ENCODE measurements around the gene IGSF3. TPM values are rescaled to one million over a fixed set of nuclear protein-coding genes. Genes with fewer than 3 reads are reported as not detected.

The IGSF3 gene
- total RNA-seq, 2 experiments from 2014 or later: 0.70 to 0.92 TPM

DNA sequence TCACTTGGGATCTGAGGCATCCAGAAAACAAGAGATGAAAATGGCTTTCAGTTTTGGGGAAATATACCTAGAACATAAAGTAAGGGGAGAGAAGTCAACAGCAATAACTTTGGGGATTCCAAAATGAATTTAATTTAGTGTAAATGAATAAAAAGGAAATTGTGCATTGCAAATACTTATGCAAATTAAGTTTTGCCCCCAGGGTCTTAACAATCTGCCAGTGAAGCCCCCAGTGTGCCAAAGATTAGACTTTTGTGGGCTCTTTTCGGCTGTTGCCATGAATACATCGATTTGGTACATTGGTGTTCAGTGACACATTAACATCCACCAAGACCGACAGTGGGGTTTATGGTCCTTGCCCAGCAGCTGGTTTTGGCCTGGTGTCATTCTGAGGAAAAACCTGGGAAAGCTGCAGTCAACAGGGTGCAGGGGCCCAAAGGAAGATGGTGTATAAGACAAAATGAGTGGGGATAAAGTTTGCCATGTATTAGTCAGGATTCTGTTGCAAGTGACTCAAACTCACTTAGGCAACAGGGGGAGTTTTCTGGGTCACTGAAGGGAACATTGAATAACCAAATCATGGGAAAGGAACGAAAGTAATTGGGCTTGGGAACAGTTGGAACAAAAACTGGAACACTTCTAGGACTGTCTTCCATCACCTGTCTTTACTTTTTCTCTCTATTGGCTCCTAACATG lies 30.2 kb upstream of the IGSF3 start:
- no peak overlapping the region for H3K27ac Mint-ChIP-seq
- H3K4me1 Mint-ChIP-seq: no peaks in the 10 kb centered on the region
- no peaks in the 10 kb centered on the region for H3K27me3 Mint-ChIP-seq
- no peaks in the 10 kb centered on the region for H3K36me3 Mint-ChIP-seq
- DNase-seq: no peak
- H3K4me3 Mint-ChIP-seq: no peak overlapping the region
- H3K9me3 Mint-ChIP-seq: peaks cover 3% of the 10 kb centered on the region

DNA sequence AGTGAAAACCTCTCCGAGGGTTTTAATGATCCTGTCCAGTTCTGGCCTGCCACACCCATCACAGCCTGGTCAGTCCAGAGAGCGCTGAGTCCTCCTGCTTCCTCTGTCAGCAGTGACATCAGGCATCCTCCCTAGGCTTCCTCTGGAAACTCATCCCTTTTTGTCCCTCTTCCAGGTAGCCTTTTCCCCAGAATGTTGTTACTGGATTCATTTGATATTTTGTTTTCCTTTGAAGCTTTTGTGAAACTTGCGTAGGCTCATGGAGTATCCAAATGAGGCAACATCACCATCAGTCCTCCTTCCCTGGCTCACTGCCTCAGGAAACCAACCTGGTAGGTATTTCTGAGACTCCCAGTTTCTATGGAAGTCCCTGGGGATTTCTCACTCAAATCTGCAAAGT lies 27.0 kb upstream of the IGSF3 start:
- Mint-ChIP-seq H3K4me1 (no peaks in the 10 kb centered on the region), H3K27ac (peak overlapping the region; percentile 62), H3K9me3 (no peaks in the 10 kb centered on the region), H3K36me3 (no peaks in the 10 kb centered on the region), H3K4me3 (no peak overlapping the region), H3K27me3 (no peaks in the 10 kb centered on the region)
- no peak for DNase-seq

DNA sequence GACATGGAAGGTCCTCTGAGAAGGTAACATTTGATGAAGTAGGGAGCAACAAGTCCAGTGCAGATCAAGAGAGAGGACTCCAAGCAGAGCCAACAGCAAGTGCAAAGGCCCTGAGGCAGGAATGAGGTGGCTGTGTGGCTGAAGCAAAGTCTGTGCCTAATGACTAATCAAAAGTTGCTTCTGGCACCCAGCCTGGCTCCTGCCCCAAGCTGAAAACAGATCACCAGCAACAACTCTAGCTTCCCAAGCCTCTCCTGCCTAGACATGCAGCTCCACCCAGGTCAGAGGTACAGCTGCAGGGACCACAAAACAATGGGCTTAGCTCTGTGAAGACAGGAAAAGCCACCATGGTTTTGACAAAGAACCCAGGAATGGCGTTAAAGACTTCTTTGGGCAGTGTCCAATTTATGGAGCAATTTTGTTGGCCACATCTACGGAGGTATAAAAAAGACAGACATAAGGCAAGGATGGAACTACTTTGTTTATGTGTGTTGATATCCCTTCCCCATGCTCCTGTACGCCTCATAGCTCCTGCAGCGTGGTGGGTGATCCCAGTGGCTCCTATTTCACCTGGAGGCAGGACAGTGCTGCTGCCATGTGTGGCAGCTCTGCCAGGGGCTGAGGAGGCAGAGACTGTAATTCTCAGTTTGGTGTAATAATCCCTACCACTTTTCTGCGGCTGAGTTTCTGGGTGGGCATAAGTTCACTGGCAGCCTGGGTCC lies 26.4 kb upstream of the IGSF3 start:
- Mint-ChIP-seq H3K9me3 (no peaks in the 10 kb centered on the region), H3K27ac (no peak overlapping the region), H3K36me3 (no peaks in the 10 kb centered on the region), H3K4me1 (no peaks in the 10 kb centered on the region), H3K4me3 (no peak overlapping the region), H3K27me3 (no peaks in the 10 kb centered on the region)
- DNase-seq: no peak

DNA sequence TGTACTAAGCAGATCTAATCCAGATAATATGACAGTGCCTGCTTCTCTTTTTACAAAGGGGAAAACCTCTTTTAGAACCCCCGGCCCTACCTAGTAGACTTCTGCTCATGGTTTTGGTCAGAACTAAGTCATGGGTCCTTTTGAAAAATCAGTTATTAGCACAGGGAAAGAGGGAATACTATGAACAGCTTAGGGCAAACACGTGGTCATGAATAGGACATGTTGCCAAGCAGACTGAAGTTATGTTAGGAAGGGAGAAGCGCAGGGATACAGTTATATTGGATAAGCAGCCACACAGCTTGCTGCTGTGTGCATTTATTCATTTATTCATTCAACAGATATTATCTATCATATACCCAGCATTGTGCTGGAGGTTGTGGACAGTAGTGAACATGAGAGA lies 25.3 kb upstream of the IGSF3 start:
- H3K36me3 Mint-ChIP-seq: no peaks in the 10 kb centered on the region
- H3K27me3 Mint-ChIP-seq: no peaks in the 10 kb centered on the region

DNA sequence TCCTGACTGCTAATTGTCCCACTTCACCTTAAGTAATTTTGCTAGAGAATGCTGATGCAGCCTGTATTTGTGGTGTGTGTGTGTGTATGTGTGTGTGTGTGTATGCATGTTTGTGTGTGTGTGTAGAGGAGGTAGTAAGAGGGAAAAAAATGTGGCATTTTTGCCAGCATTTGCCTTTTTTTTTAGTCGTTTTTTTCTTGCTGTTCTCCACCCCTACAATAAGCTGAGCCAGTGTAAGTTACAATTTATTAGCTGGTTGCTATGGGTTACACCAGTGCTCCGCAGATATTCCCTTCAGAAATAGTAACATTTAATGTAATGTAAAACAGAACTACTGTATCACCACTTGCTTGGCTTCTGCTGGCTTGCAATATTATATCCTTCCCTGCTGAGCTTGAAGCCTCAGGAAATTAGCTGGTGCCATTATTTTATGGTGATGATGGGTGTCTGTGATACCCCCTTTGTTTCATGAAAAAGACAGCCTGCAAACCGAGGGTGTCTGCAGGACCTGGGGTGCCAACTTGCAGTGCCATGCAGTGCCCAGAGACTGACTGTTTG lies 23.4 kb upstream of the IGSF3 start:
- H3K4me1 Mint-ChIP-seq: no peaks in the 10 kb centered on the region
- H3K36me3 Mint-ChIP-seq: no peaks in the 10 kb centered on the region
- H3K27ac Mint-ChIP-seq: no peak overlapping the region
- no peak overlapping the region for H3K4me3 Mint-ChIP-seq
- H3K9me3 Mint-ChIP-seq: no peaks in the 10 kb centered on the region
- no peaks in the 10 kb centered on the region for H3K27me3 Mint-ChIP-seq
- no peak for DNase-seq

More for the DNA sequence above, 25.3 kb upstream of the IGSF3 start:
- Mint-ChIP-seq H3K9me3 (no peaks in the 10 kb centered on the region), H3K27ac (no peak overlapping the region), H3K4me1 (no peaks in the 10 kb centered on the region), H3K4me3 (no peak overlapping the region)
- no peak for DNase-seq

DNA sequence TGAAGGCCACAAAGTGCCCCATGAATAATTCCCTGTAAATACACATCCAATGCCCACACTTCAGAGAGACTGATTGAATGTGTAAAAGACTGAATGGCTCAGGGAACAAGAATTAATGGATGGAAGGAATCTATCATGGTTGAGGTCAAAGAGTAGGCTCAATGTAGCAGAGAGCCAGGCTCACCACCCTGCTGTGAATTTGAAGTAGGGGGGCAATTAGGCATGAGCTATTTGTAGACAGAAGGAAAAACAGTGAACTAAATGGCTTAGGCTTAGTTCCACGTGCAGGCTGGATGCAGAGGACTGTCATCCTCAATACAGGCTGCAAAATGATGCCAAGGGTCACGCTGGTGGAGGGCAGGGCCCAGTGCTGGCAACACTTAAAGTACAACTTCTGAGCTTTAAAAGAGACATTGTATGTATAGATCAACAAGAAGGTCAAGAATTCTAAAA lies 22.9 kb upstream of the IGSF3 start:
- H3K4me1 Mint-ChIP-seq: no peaks in the 10 kb centered on the region
- H3K27me3 Mint-ChIP-seq: no peaks in the 10 kb centered on the region
- H3K27ac Mint-ChIP-seq: no peak overlapping the region
- no peaks in the 10 kb centered on the region for H3K9me3 Mint-ChIP-seq
- no peaks in the 10 kb centered on the region for H3K36me3 Mint-ChIP-seq
- no peak overlapping the region for H3K4me3 Mint-ChIP-seq
- DNase-seq: no peak

DNA sequence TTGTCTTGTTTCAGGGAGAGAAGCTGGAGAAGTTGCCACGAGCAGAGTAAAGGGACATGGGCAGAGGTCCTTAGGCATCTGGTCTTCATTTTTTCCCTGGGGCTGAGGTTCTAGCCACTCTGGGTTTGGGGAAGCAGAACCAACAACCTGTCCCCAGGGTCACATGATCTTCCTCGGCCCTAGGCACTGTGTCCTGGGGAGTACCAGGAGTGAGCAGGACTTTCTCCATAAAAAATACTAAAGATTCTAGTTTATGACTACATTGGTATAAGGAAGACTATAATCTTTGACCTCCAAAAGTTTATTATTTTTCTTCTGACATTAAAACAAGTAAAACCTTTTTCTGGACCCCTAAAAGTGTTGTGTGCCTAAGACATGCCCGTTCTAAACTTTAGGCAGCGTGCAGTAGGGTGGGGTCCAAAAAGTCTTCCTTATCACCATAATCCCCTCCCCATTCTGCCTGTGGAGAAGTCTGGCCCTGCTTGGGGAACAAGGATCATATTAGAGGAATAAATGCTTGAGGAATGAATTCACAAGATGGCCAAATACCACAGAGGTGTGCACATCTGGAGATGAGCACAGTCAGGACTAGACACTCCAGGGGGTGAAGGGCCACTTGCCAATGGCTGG lies 19.3 kb upstream of the IGSF3 start:
- Mint-ChIP-seq H3K4me1 (no peaks in the 10 kb centered on the region), H3K36me3 (no peaks in the 10 kb centered on the region), H3K4me3 (no peak overlapping the region), H3K9me3 (no peaks in the 10 kb centered on the region), H3K27ac (no peak overlapping the region), H3K27me3 (no peaks in the 10 kb centered on the region)
- no peak for DNase-seq

DNA sequence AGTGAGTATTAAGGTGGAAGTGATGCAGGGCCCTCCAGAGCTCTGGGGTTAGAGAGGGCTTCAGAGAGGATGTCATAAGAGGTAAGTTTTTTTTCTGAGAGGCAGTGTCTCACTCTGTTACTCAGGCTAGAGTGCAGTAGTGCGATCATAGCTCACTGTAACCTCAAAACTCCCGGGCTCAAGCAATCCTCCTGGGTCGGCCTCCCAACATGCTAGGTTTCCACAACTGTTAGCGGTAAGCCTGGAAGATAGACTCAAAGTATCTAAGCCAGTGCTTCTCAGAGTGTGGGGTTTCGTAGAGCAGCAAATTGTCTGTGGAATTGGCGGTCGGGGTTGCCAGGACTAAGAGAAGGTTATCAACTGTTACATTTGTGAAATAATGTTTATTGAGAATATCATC lies 18.6 kb upstream of the IGSF3 start:
- no peak overlapping the region for H3K27ac Mint-ChIP-seq
- H3K4me1 Mint-ChIP-seq: no peaks in the 10 kb centered on the region
- H3K27me3 Mint-ChIP-seq: no peaks in the 10 kb centered on the region
- no peak overlapping the region for H3K4me3 Mint-ChIP-seq
- H3K9me3 Mint-ChIP-seq: no peaks in the 10 kb centered on the region
- no peaks in the 10 kb centered on the region for H3K36me3 Mint-ChIP-seq
- no peak for DNase-seq

DNA sequence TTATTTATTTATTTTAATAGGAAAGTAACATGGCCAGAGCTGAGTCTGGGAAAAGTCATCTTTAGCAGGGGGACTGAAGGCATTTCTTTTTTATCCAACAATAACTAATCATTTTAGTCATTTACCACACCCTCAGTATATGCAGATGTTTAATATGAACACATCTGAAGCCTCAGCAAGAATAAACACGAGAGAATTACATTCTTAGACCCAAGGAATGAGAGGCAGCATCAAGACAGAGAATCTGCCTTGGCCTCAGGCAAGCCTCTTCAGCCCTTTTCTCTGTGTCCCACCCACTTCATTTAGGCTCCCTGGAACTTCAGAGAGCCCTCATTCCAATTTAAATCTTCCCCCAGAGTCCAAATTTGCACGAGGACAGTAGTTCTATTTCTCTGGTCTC lies 17.0 kb upstream of the IGSF3 start:
- DNase-seq: no peak
- Mint-ChIP-seq H3K27me3 (peaks cover 5% of the 10 kb centered on the region), H3K9me3 (no peaks in the 10 kb centered on the region), H3K36me3 (no peaks in the 10 kb centered on the region), H3K27ac (no peak overlapping the region), H3K4me3 (no peak overlapping the region), H3K4me1 (no peaks in the 10 kb centered on the region)

DNA sequence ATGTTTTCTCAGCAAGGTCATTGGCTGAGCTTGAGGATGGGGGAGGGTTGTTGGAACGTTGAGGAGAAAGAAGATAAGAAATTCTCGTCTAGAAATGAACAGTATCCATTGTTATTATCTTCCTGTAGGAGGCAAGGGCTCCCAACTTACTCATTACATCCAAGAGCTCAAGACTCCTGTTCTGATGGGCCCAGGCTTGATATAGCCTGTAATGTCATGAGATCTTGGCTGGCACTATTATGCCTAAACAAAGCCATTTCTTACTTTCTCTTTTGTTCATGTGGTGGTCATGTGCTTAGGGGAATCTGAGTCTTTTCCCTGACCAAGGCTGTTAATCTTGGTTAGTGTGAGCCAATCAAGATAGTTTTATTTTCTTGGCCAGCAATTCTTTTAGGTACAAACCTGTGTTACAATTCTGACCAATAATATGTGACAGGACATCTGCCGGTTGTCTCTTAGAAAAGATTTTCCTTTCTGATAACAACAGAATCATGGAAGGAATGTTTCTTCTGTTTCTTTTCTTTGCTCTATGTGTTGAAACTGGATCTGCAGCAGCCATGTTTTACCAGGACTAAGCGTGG lies 15.2 kb upstream of the IGSF3 start:
- no peak overlapping the region for H3K27ac Mint-ChIP-seq
- H3K36me3 Mint-ChIP-seq: no peaks in the 10 kb centered on the region
- DNase-seq: no peak
- no peaks in the 10 kb centered on the region for H3K9me3 Mint-ChIP-seq
- peaks cover 13% of the 10 kb centered on the region for H3K27me3 Mint-ChIP-seq
- H3K4me1 Mint-ChIP-seq: no peaks in the 10 kb centered on the region
- no peak overlapping the region for H3K4me3 Mint-ChIP-seq

DNA sequence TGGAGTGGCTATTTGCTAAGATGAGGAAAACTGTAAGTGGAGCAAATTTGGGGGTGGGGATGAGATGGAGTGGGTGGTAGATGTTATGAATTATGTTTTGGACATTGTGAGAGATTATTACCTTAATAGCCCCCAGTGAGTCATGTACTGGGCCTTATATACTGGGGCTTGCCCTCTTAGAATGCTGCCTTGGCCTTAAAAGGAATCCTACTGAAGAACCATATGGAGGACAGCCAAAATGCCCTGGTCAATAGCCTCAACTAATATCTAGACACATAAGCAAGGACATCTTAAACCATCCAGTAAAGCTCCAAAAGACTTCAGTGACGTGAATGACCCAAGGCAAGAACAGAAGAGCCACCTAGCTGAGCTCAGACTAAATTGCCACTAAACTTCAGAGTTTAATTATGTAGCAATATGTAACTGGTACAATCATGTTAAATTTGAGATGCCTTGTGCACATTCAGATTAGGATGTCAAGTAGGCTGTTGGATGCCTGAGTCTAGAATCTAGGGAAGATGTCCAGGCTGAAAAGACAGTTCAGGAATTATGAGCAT lies 13.9 kb upstream of the IGSF3 start:
- Mint-ChIP-seq H3K9me3 (no peaks in the 10 kb centered on the region), H3K4me1 (no peaks in the 10 kb centered on the region), H3K4me3 (no peak overlapping the region), H3K27ac (no peak overlapping the region), H3K27me3 (peaks cover 18% of the 10 kb centered on the region), H3K36me3 (no peaks in the 10 kb centered on the region)
- DNase-seq: no peak

DNA sequence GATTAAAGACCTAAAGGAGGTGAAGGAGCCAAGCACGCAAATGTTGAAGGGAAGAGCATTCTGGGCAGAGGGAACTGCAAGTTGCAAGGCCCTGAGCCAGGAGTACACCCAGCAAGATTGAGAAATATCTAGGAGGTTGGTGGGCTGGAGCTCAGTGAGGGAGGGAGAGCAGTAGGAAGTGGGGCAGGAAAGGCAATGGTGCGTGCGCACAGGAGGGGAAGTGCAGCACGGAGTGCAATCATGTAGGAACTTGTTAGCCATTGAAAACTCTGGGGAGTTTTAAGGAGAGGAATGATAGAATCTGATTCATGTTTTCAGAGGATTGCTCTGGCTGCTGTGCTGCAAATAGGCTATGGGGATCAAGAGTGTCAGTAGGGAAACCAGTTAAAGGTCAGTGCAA lies 13.2 kb upstream of the IGSF3 start:
- Mint-ChIP-seq H3K27ac (no peak overlapping the region), H3K36me3 (no peaks in the 10 kb centered on the region), H3K4me3 (no peak overlapping the region), H3K27me3 (peaks cover 22% of the 10 kb centered on the region), H3K9me3 (no peaks in the 10 kb centered on the region), H3K4me1 (no peaks in the 10 kb centered on the region)
- no peak for DNase-seq

DNA sequence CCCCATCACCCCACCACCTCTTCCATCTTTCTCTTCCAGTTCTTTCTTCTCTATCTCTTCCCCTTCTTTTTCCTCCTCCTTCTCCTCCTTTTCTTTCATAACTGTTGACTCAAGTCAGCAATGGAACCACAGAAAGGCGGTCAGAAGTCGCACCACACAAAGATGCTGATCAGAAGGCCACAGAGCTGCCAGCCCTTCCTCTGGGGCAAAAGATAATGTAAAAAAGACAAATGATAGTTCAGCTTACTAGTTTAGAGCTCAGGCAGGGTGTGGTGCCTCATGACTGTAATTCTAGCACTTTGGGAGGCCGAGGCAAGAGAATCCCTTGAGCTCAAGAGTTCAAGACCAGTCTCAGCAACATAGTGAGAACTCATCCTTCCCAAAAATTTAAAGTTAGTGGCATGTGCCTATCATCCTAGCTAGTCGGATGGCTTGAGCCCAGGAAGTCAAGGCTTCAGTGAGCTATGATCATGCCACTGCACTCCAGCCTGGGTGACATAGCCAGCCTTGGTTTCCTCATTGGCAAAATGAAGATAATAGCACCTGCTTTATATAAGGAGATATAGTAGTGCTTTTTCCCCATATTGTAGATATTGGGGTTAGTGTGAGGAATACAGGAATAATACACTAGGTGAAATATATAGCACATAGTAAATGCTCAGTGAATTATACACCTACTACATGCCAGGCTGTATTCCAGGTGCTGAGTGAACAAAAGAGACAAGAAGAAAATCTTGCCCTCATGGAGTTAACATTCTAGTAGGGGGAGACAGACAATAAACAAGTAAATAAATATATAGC lies 12.5 kb upstream of the IGSF3 start:
- H3K4me1 Mint-ChIP-seq: no peaks in the 10 kb centered on the region
- no peaks in the 10 kb centered on the region for H3K9me3 Mint-ChIP-seq
- H3K4me3 Mint-ChIP-seq: no peak overlapping the region
- H3K27ac Mint-ChIP-seq: no peak overlapping the region
- H3K27me3 Mint-ChIP-seq: peaks cover 24% of the 10 kb centered on the region
- H3K36me3 Mint-ChIP-seq: no peaks in the 10 kb centered on the region
- no peak for DNase-seq

DNA sequence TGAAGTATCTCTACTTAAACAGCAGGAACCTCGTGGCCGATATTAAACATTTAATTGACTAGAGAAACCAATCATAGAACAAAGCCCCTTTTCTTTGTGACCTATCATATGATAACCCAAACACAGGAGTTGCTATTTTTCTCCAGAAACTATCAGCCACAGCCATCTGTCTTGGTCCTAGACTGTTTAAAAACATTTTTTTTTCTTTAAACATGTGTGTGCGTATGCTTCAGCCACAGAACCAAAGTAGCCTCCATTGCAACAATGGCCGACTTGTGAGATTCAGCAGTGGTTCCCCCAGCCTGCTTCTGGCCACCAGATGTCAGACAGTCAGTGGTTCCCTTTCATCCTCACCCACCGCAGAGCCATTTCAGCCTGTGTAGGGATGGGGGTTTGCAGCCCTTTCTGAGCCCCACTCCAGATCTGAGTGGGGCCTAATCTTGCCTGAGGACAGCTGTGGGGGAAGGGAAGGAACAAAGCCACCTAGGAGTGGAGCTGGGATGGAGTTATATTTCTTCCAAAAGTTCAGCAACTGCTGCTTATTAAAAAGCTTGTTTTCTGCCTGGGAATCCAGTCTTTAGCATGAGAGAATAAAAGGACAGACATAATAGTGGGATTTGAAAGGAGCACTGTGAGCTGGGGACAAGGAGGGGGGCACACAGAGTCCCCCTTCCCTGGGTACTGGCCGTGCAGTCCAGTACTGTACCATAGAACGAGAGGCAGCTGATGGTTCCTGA lies 11.7 kb upstream of the IGSF3 start:
- H3K9me3 Mint-ChIP-seq: no peaks in the 10 kb centered on the region
- no peak for DNase-seq
- no peak overlapping the region for H3K27ac Mint-ChIP-seq
- H3K36me3 Mint-ChIP-seq: no peaks in the 10 kb centered on the region
- H3K4me1 Mint-ChIP-seq: no peaks in the 10 kb centered on the region
- H3K27me3 Mint-ChIP-seq: peaks cover 31% of the 10 kb centered on the region
- H3K4me3 Mint-ChIP-seq: no peak overlapping the region
